Measurements from ENCODE around the gene CCDC106. TPM values are rescaled to one million over a fixed set of nuclear protein-coding genes. Genes with fewer than 3 reads are reported as not detected.

Gene CCDC106
- total RNA-seq, 1 experiment from 2014 or later: 19.9 TPM

- DNase-seq: no peak
- H3K23me2 ChIP-seq (ENCODE audit: insufficient read length, low read depth, low read length, poor library complexity, severe bottlenecking): peaks cover 40% of the 10 kb centered on the region
- no peaks in the 10 kb centered on the region for H3K4me1 ChIP-seq (ENCODE audit: insufficient read depth, low read length)
- H3K56ac ChIP-seq (ENCODE audit: insufficient read length, low read depth, low read length): no peak overlapping the region
- H2AFZ ChIP-seq (ENCODE audit: low read length): no peak overlapping the region
- H4K91ac ChIP-seq (ENCODE audit: insufficient read length, low read depth, low read length): no peak overlapping the region
- Mint-ChIP-seq H3K4me1 (peaks cover 23 to 37% of the 10 kb centered on the region in 2 experiments), H3K27me3 (ENCODE audit: low read depth) (peaks cover 1% of the 10 kb centered on the region; the same call in 1 of the 2 replicates), H3K36me3 (ENCODE audit: insufficient read depth in 1 of 3, low read depth in 3 of 3) (peaks cover 16 to 41% (median 32%) of the 10 kb centered on the region in 3 experiments), H3K9me3 (peaks cover 0 to 4% of the 10 kb centered on the region in 2 experiments; a peak in 2 of 5 replicates), H3K4me3 (peak overlapping the region; percentile 48 to 75), H3K27ac (no peak overlapping the region)
- H3K4ac ChIP-seq (ENCODE audit: low read depth, low read length): no peak overlapping the region
- H2BK120ac ChIP-seq (ENCODE audit: low read depth, low read length, poor library complexity, severe bottlenecking): no peak overlapping the region
- H3T11ph ChIP-seq (ENCODE audit: low read length): no peak overlapping the region
- H2BK12ac ChIP-seq (ENCODE audit: insufficient read length, low read depth, low read length): no peak overlapping the region
- no peak overlapping the region for H3K18ac ChIP-seq (ENCODE audit: insufficient read length, low read depth, low read length)
- H3K9ac ChIP-seq (ENCODE audit: extremely low read depth, insufficient read length, low read length): no peak overlapping the region
- no CpG with 5 or more reads among the region's 5 CpGs for WGBS (ENCODE audit: extremely low coverage, insufficient read length, low lambda C conversion rate)
- H3K79me2 ChIP-seq (ENCODE audit: insufficient read depth, low read length): peaks cover 7% of the 10 kb centered on the region; the same call in 1 of the 2 replicates
- H2BK15ac ChIP-seq (ENCODE audit: low read depth, low read length): no peak overlapping the region
- H3K14ac ChIP-seq (ENCODE audit: insufficient read depth, low read length): no peak overlapping the region
- H4K20me1 ChIP-seq (ENCODE audit: control insufficient read depth, insufficient read depth, insufficient read length): no peaks in the 10 kb centered on the region
- no peaks in the 10 kb centered on the region for H3K9me3 ChIP-seq (ENCODE audit: control insufficient read depth, low read depth, low read length)
- no peak overlapping the region for H4K8ac ChIP-seq (replicated peaks; ENCODE audit: insufficient read length, low read depth, low read length)
- peaks cover 3% of the 10 kb centered on the region for H3K79me1 ChIP-seq (ENCODE audit: insufficient read depth, low read depth, low read length, poor library complexity, severe bottlenecking)
- H3K27me3 ChIP-seq (ENCODE audit: insufficient read depth, low read length): no peaks in the 10 kb centered on the region
- no peak overlapping the region for H3K23ac ChIP-seq (ENCODE audit: insufficient read length, low read depth, low read length)
- H4K5ac ChIP-seq (ENCODE audit: insufficient read length, low read depth, low read length): no peak overlapping the region
- no peak overlapping the region for H3K27ac ChIP-seq (ENCODE audit: insufficient read length, low read depth, low read length)
- TF ChIP-seq, protein P1, sequence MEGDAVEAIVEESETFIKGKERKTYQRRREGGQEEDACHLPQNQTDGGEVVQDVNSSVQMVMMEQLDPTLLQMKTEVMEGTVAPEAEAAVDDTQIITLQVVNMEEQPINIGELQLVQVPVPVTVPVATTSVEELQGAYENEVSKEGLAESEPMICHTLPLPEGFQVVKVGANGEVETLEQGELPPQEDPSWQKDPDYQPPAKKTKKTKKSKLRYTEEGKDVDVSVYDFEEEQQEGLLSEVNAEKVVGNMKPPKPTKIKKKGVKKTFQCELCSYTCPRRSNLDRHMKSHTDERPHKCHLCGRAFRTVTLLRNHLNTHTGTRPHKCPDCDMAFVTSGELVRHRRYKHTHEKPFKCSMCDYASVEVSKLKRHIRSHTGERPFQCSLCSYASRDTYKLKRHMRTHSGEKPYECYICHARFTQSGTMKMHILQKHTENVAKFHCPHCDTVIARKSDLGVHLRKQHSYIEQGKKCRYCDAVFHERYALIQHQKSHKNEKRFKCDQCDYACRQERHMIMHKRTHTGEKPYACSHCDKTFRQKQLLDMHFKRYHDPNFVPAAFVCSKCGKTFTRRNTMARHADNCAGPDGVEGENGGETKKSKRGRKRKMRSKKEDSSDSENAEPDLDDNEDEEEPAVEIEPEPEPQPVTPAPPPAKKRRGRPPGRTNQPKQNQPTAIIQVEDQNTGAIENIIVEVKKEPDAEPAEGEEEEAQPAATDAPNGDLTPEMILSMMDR (conservative IDR thresholded peaks at IDR 0.05): no peak
- no peak overlapping the region for H2BK20ac ChIP-seq (ENCODE audit: low read depth, low read length, poor library complexity, severe bottlenecking)
- no peak overlapping the region for H2BK5ac ChIP-seq (ENCODE audit: insufficient read length, low read length)
- no peak overlapping the region for H3K4me2 ChIP-seq (ENCODE audit: insufficient read depth, insufficient read length, low read length)
- no peak overlapping the region for H2AK5ac ChIP-seq (ENCODE audit: insufficient read length, low read length)
Measured at GRCh38 chr19:55645512-55645881, 2.5 kb upstream of the CCDC106 start.

Data from H9 (cell line).